Nasal cavity respiratory epithelium epithelial cell of viscerocranial mucosa (primary cell): ENCODE measurements around the gene ZNF613. TPM values are rescaled to one million over a fixed set of nuclear protein-coding genes. Genes with fewer than 3 reads are reported as not detected.

Source experiments
- total RNA-seq: library from RNA; depleted of rRNA; stranded (reverse); fragments of >200 nt; gene quantifications from 2 replicates; pipeline ENCODE4 v1.2.3, GENCODE V29; 2014

Gene ZNF613
- total RNA-seq, result 6.5 and 12.4 TPM in 2 replicates

GRCh38 chr19:51926784-51927741 is at the start of gene ZNF613:
Gene ZNF613 (plus strand): TSS chr19:51927472. CDS start chr19:51936221, 8,749 bp downstream.

GRCh38 chr19:51887522-51888498 is 39.5 kb upstream of the ZNF613 start, which contains the start of gene ZNF577:
Gene ZNF577 (minus strand): TSS chr19:51887951. CDS start chr19:51880382, 7,569 bp downstream.

GRCh38 chr19:51904331-51905165 is 22.7 kb upstream of the ZNF613 start, which contains the start of gene ZNF649:
Gene ZNF649 (minus strand): TSS chr19:51905017. CDS start chr19:51900107, 4,910 bp downstream.

GRCh38 chr19:51986309-51987291 is 59.3 kb downstream of the ZNF613 start, which contains the start of gene ZNF350:
Gene ZNF350 (minus strand): TSS chr19:51986840. CDS start chr19:51974360, 12,480 bp downstream.

Other genes with a start within 250 kb of the ZNF613 start
- 1.0 and 5.2 TPM in 2 replicates for gene SPACA6, start 234.1 kb upstream of the ZNF613 start, total RNA-seq
- gene HAS1, start 203.5 kb upstream of the ZNF613 start, total RNA-seq, result under 0.01 and 0.07 TPM in 2 replicates
- under 0.01 and 0.07 TPM in 2 replicates for gene FPR1, start 175.6 kb upstream of the ZNF613 start, total RNA-seq
- gene FPR2, start 166.3 kb upstream of the ZNF613 start, total RNA-seq, result not detected in 2 replicates
- gene FPR3, start 132.3 kb upstream of the ZNF613 start, total RNA-seq, result not detected in 2 replicates
- 5.1 and 11.9 TPM in 2 replicates for gene ZNF577, start 39.5 kb upstream of the ZNF613 start, total RNA-seq
- gene ZNF649, start 22.5 kb upstream of the ZNF613 start, total RNA-seq, result 14.0 and 17.0 TPM in 2 replicates
- 8.2 and 13.2 TPM in 2 replicates for gene ZNF350, start 59.4 kb downstream of the ZNF613 start, total RNA-seq
- 8.9 and 13.2 TPM in 2 replicates for gene ZNF615, start 80.7 kb downstream of the ZNF613 start, total RNA-seq
- gene ZNF614, start 100.9 kb downstream of the ZNF613 start, total RNA-seq, result 15.4 and 19.7 TPM in 2 replicates
- 11.3 and 15.2 TPM in 2 replicates for gene ZNF432, start 121.4 kb downstream of the ZNF613 start, total RNA-seq
- gene ZNF841, start 168.3 kb downstream of the ZNF613 start, total RNA-seq, result 60.1 and 68.3 TPM in 2 replicates
- 12.6 and 17.5 TPM in 2 replicates for gene ZNF616, start 212.5 kb downstream of the ZNF613 start, total RNA-seq
- gene ZNF836, start 244.1 kb downstream of the ZNF613 start, total RNA-seq, result 4.8 and 12.2 TPM in 2 replicates